ENCODE results near the gene RPAIN.
A peak's percentile ranks its signal among the peaks of the same experiment; 100 is the strongest.

RPAIN gene

GRCh38 chr17:5419959-5420653 is at the start of gene RPAIN:
TSS of gene RPAIN (plus strand) at chr17:5420182. CDS start at chr17:5420211, 29 bp downstream.
- peak; percentile 83 for DNase-seq (ENCODE audit: low spot score)

DNA sequence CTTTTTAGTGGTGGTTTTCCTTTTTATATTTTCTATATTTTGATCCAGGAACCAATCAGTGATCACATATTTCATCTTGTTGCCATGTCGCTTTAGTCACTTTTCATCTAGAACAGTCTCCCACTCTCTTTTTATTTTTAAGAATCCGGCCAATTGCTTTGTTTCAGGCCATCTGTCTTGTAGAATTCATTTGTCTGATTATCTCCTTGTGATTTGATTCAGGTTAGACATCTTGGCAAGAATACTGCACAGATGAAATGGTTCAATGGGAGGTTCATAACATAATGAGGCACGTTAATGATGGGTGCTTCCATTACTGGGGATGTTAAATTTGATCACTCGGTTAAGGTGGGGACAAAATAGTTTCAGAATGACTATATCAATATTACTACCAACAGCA is 49.6 kb upstream of the RPAIN start:
- DNase-seq (ENCODE audit: low spot score): no peak

- no peak for DNase-seq (ENCODE audit: low spot score)
Measured at GRCh38 chr17:5373112-5373511, 46.9 kb upstream of the RPAIN start.

- DNase-seq (ENCODE audit: low spot score): no peak
Measured at GRCh38 chr17:5378566-5379207, 41.3 kb upstream of the RPAIN start.

GRCh38 chr17:5379351-5380107 is 40.5 kb upstream of the RPAIN start:
- DNase-seq (ENCODE audit: low spot score): no peak

- DNase-seq (ENCODE audit: low spot score): peak; percentile 34
Measured at GRCh38 chr17:5380491-5381135, 39.4 kb upstream of the RPAIN start.

GRCh38 chr17:5381542-5381941 is 38.4 kb upstream of the RPAIN start:
- DNase-seq (ENCODE audit: low spot score): no peak

DNA sequence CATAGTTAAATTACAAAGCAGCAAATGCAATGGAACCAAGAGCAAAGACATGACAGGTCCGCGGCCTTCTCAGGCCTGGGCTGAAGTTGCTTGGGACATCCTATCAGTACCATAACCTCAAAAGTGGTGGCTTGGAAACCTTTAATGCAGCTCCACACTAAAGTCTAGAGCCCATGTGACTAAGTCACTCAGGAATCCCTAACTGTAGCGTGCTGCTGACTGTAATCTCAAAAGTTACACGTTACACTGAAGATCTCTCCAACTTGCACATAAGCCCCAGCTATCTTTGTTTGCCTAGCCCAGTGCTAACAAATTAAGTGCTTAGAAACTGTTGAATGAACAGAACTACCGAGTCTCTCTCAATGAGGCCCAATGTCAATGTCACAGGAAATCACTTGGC is 28.3 kb upstream of the RPAIN start:
- DNase-seq (ENCODE audit: low spot score): no peak

- no peak for DNase-seq (ENCODE audit: low spot score)
Measured at GRCh38 chr17:5396612-5397011, 23.4 kb upstream of the RPAIN start.

- DNase-seq (ENCODE audit: low spot score): no peak
Measured at GRCh38 chr17:5399767-5400166, 20.2 kb upstream of the RPAIN start.

DNA sequence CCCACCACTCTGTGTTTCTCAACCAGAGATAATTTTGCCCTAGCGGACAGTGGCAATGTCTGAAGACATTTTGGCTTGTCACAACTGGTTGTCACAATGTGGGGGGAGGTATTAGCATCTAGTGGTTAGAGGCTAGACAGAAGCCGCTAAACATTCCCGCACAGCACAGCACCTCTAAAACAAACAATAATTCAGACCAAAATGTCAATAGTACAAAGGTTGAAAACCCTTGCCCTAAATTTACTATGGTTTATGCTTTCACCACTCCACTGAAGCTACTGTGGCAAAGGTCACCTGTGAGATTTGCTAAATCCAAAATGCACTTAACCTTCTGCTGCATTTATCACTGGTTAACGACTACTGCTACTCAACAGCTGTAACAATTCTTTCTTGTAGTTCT is 14.6 kb upstream of the RPAIN start:
- DNase-seq (ENCODE audit: low spot score): no peak

DNA sequence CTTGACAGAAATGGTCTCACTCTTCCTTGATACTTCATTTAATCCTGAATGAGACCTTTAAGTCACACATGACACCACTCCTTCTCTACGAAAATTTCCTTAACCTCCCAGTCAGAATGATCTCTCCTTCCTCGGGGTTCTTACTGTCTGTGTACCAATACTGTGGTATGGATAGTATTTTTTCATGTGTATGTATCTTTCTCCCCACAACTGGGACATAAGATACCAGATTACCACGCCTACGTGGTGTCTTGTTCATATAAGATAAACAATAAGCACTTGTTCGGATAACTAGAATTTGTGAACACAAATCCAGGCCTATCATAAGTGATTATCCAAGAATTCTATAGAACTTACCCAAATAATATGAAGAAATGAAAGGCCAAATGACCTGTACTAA is 11.8 kb upstream of the RPAIN start:
- DNase-seq (ENCODE audit: low spot score): no peak

GRCh38 chr17:5410594-5411272 is 9.2 kb upstream of the RPAIN start:
- no peak for DNase-seq (ENCODE audit: low spot score)

GRCh38 chr17:5413682-5414081 is 6.3 kb upstream of the RPAIN start:
- DNase-seq (ENCODE audit: low spot score): no peak

DNA sequence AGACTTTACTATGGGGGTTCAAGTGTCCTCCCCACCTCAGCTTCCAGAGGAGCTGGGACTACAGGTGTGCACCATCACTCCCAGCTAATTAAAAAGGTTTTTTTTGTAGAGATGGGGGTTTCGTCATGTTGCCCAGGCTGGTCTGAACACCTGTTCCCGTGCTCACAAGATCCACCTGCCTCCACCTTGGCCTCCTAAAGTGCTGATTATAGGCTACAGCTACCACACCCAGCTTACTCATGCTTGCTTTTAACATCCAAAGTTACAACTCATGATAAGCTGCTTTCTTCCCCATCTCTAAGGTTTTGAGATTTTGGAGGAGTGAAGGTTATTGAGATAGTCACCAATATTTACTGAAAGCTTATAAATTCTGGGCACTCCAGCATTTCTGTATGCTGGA is 3.1 kb upstream of the RPAIN start:
- no peak for DNase-seq (ENCODE audit: low spot score)

- DNase-seq (ENCODE audit: low spot score): no peak
Measured at GRCh38 chr17:5418858-5419355, 1.1 kb upstream of the RPAIN start.

- DNase-seq (ENCODE audit: low spot score): peak; percentile 92
Measured at GRCh38 chr17:5419356-5419958, 525 bp upstream of the RPAIN start, which contains the start of gene NUP88. TSS of gene NUP88 (minus strand) at chr17:5419662. CDS start at chr17:5419650, 12 bp downstream.

GRCh38 chr17:5422505-5422904 is 2.5 kb downstream of the RPAIN start:
- no peak for DNase-seq (ENCODE audit: low spot score)

DNA sequence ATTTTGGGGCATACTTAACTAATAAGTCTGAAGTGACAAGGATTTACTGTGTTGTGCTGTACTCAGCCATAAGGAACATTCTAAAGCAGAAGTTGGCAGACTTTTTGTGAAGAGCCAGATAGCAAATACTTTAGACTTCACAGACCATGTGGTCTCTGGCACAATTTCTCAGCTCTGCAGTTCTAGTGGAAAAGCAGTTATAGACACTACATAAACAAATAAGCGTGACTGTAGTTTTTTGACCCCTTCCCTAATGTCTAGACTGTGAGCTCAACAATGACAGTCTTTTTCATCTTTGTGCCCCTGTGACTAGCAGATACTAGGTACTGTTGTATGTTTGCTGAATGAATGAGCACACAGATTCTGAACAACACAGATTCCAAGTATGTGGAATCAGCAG is 4.9 kb downstream of the RPAIN start:
- DNase-seq (ENCODE audit: low spot score): no peak

DNA sequence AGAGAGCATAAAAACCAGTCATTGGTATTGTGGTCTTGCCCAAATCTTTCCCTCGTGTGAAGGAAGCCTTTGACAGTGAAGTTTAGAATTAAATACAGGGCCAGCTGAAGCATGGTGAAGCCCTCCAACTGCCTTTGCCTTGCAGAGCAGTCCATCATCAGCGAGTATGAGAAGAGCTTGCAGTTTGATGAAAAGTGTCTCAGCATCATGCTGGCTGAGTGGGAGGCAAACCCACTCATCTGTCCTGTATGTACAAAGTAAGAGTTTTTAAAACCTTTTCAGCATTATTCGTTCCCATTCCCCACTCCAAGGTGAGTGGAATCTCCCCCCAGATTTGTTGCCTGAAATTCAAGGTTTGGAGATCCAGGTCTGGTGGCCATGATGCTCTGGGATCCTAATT is 5.8 kb downstream of the RPAIN start:
- no peak for DNase-seq (ENCODE audit: low spot score)

GRCh38 chr17:5429191-5429887 is 9.4 kb downstream of the RPAIN start:
- no peak for DNase-seq (ENCODE audit: low spot score)

All from D341Med (cell line).